OCI-LY7 (cell line): ENCODE data around the gene IGF1R. TPM values are rescaled to one million over a fixed set of nuclear protein-coding genes. Genes with fewer than 3 reads are reported as not detected.

Experiments
- BruUV-seq: library from RNA; stranded (reverse); fragments of 400-500 nt; replicated peaks from 2 replicates; lab custom pipeline; 2021; lab: Mats Ljungman, UMichigan
- CTCF ChIA-PET: fragments of 300-600 bp; sonication (Branson Sonifier 250); formaldehyde crosslinking; loops from one replicate; lab custom pipeline; 2022; ENCODE audit warnings: antibody characterized with exemption; ENCODE audit not compliant: unreplicated experiment; lab: Charles Lee
- POLR2A ChIA-PET: fragments of 300-600 bp; sonication (Branson Sonifier 250); formaldehyde crosslinking; loops from one replicate; lab custom pipeline; 2022; ENCODE audit warnings: antibody characterized with exemption; lab: Charles Lee
- DNase-seq: peaks from one replicate; pipeline ENCODE4 v3.0.0-alpha.2; 2015; ENCODE audit warnings: low spot score
- H2AFZ ChIP-seq: fragments of 200-600 bp; sonication (generic), shearing (Covaris generic); 2 replicates; pipeline ENCODE4 v1.6.1; 2014; ENCODE audit warnings: mild to moderate bottlenecking, antibody characterized with exemption, low read length, moderate library complexity
- H3K27ac ChIP-seq: fragments of 200-600 bp; sonication (generic); 2 replicates; pipeline ENCODE4 v1.5.1; 2014; ENCODE audit warnings: mixed run types, low read depth, mild to moderate bottlenecking, moderate library complexity, low read length, inconsistent platforms; ENCODE audit not compliant: poor library complexity, severe bottlenecking
- H3K36me3 ChIP-seq: fragments of 200-600 bp; sonication (generic); 2 replicates; pipeline ENCODE4 v1.6.1; 2014; ENCODE audit warnings: mild to moderate bottlenecking, antibody characterized with exemption, low read length, moderate library complexity, mixed read lengths; ENCODE audit not compliant: insufficient read depth
- H3K4me1 ChIP-seq: fragments of 200-600 bp; sonication (generic); 2 replicates; pipeline ENCODE4 v1.5.1; 2014; ENCODE audit warnings: mild to moderate bottlenecking, low read length; ENCODE audit not compliant: insufficient read depth, poor library complexity, severe bottlenecking
- H3K4me2 ChIP-seq: fragments of 200-600 bp; sonication (generic); 2 replicates; pipeline ENCODE4 v1.6.1; 2014; ENCODE audit warnings: mild to moderate bottlenecking, low read length
- H3K4me3 ChIP-seq: fragments of 200-600 bp; sonication (generic); 2 replicates; pipeline ENCODE4 v1.5.1; 2014; ENCODE audit warnings: mild to moderate bottlenecking, low read depth, low read length; ENCODE audit not compliant: poor library complexity, severe bottlenecking
- H3K79me2 ChIP-seq: fragments of 200-600 bp; sonication (generic); 2 replicates; pipeline ENCODE4 v1.6.1; 2016; ENCODE audit warnings: low read depth, mild to moderate bottlenecking, low read length, moderate library complexity, mixed read lengths; ENCODE audit not compliant: insufficient read depth
- H3K9me2 ChIP-seq: fragments of 200-600 bp; sonication (generic); 2 replicates; pipeline ENCODE4 v1.6.1; 2016; ENCODE audit warnings: mild to moderate bottlenecking, low read length, mixed read lengths; ENCODE audit not compliant: insufficient read depth
- H3K9me3 ChIP-seq: fragments of 200-600 bp; sonication (generic); 2 replicates; pipeline ENCODE4 v1.6.1; 2014; ENCODE audit warnings: mild to moderate bottlenecking, mixed run types, low read length, mixed read lengths
- H4K20me1 ChIP-seq: fragments of 200-600 bp; sonication (generic); 2 replicates; pipeline ENCODE4 v1.6.1; 2014; ENCODE audit warnings: mild to moderate bottlenecking, antibody characterized with exemption, low read length, moderate library complexity, mixed read lengths; ENCODE audit not compliant: insufficient read depth
- EZH2phosphoT487 ChIP-seq: fragments of 200-600 bp; sonication (generic); IDR thresholded peaks from 2 replicates; pipeline ENCODE4 v1.6.1; 2018; ENCODE audit warnings: low read depth, borderline replicate concordance, mild to moderate bottlenecking, mixed run types, antibody characterized with exemption, low read length, moderate library complexity, mixed read lengths
- intact Hi-C: fragments of 100-400 bp; cut with micrococcal nuclease; formaldehyde crosslinking; loops from one replicate; pipeline ENCODE4 v1.10.0; 2022; ENCODE audit not compliant: unreplicated experiment
- total RNA-seq, 2 experiments: library from RNA; depleted of rRNA in 1 of 2; stranded (reverse); fragments of >200 nt in 1 of 2; shearing (Covaris generic) in 1 of 2; gene quantifications; 2 replicates each; pipeline ENCODE4 v1.2.3, GENCODE V29; 2014 to 2022
- TF ChIP-seq, protein P1 (sequence below): fragments of 200-600 bp; sonication (generic); conservative IDR thresholded peaks from 2 replicates; pipeline ENCODE4 v1.5.1; 2014; ENCODE audit warnings: mild to moderate bottlenecking, antibody characterized with exemption, low read length, moderate library complexity, mixed read lengths

Gene IGF1R
- total RNA-seq, 2 experiments from 2014 or later, result 26.5 to 29.1 TPM

DNA sequence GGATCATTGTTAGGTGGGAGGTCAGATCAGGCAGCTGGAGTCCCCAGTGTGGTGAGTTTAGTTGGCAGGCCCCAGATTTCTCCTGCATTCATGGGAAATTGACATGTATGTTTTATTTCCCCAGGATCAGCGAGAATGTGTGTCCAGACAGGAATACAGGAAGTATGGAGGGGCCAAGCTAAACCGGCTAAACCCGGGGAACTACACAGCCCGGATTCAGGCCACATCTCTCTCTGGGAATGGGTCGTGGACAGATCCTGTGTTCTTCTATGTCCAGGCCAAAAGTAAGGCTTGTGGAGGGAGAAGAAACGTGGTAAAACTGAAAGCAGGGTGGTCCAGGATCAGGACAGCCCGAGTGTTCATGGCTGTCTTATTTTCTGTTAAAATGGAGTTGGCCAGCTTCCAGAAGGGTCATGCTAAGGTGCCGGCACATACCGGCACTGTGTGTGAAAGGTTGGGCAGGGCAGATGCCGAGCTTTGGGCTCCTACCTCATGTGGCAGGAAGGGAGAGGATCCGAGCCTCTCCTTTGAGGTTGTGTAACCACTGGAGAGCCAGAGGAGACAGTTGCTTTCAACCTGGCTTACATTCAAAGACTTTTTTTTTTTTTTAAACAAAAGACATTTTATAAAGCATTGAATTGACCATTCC, 276.2 kb downstream of the IGF1R start:
- no TSS peak for BruUV-seq
- no peak for TF ChIP-seq EZH2phosphoT487
- TF ChIP-seq, protein P1, sequence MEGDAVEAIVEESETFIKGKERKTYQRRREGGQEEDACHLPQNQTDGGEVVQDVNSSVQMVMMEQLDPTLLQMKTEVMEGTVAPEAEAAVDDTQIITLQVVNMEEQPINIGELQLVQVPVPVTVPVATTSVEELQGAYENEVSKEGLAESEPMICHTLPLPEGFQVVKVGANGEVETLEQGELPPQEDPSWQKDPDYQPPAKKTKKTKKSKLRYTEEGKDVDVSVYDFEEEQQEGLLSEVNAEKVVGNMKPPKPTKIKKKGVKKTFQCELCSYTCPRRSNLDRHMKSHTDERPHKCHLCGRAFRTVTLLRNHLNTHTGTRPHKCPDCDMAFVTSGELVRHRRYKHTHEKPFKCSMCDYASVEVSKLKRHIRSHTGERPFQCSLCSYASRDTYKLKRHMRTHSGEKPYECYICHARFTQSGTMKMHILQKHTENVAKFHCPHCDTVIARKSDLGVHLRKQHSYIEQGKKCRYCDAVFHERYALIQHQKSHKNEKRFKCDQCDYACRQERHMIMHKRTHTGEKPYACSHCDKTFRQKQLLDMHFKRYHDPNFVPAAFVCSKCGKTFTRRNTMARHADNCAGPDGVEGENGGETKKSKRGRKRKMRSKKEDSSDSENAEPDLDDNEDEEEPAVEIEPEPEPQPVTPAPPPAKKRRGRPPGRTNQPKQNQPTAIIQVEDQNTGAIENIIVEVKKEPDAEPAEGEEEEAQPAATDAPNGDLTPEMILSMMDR, result no peak
- intact Hi-C loops, result no loop called here
- Histone ChIP-seq H3K79me2 (no peaks in the 10 kb centered on the region), H4K20me1 (no peaks in the 10 kb centered on the region), H3K9me3 (no peaks in the 10 kb centered on the region), H3K36me3 (no peaks in the 10 kb centered on the region; the same call in 1 of the 2 replicates), H2AFZ (no peak overlapping the region), H3K9me2 (no peaks in the 10 kb centered on the region), H3K4me1 (no peaks in the 10 kb centered on the region), H3K4me3 (no peak overlapping the region), H3K27ac (no peak overlapping the region), H3K4me2 (no peak overlapping the region)
- POLR2A ChIA-PET, result interaction anchor here (0.7 kb wide), 1 partner anchor 805 kb away, joined by 3 read pairs; no protein-coding TSS in a partner anchor
- CTCF ChIA-PET, result interaction anchor here (0.5 kb wide), 1 partner anchor 9 kb away, joined by 3 read pairs; no protein-coding TSS in a partner anchor
- no peak for DNase-seq

DNA sequence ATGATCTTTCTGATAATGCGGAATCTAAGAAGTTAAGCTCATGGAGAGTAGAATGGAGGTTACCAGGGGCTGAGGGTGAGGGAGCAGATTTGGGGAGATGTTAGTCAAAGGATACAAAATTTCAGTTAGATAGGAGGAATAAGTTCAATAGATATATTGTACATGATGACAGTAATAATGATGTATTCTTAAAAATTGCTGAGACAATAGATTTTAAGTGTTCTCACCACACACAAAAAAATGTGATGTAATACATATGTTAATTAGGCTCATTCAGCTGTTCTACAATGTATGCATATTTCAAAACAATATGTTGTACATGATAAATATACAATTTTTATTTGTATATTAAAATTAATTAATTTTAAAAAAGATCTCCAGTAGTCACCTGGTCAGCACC, 277.9 kb downstream of the IGF1R start:
- Histone ChIP-seq H3K4me3 (no peak overlapping the region), H3K4me2 (no peak overlapping the region), H3K9me3 (no peaks in the 10 kb centered on the region), H3K79me2 (no peaks in the 10 kb centered on the region), H3K9me2 (no peaks in the 10 kb centered on the region), H4K20me1 (no peaks in the 10 kb centered on the region), H3K4me1 (no peaks in the 10 kb centered on the region), H3K27ac (no peak overlapping the region), H2AFZ (no peak overlapping the region), H3K36me3 (no peaks in the 10 kb centered on the region; the same call in 1 of the 2 replicates)
- intact Hi-C loops, result no loop called here
- POLR2A ChIA-PET, result no interaction called here
- CTCF ChIA-PET, result no interaction called here
- no TSS peak for BruUV-seq
- DNase-seq, result no peak
- TF ChIP-seq, protein P1, result no peak
- no peak for TF ChIP-seq EZH2phosphoT487

DNA sequence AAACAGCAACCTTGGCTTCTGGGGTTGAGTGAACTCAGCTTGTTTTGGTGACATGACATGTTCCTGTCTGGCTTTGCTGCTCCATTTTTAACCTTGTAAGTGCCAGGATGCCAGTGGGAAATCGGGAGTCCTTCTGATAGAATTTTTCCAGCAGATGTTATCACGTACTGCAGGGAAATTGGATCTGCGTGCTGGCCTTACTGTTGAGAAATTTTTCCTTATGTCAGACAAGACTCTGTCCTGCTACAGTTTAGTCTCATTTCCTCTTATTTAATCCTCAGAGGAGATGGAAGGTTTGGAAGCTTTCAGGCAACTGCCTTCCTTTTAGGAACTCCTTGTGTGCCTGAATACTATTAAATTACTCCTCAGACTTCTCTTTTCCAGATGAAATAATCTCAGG, 278.7 kb downstream of the IGF1R start:
- ChIA-PET CTCF (no interaction called here), POLR2A (no interaction called here)
- no peak for DNase-seq
- no peaks in the 10 kb centered on the region for H3K9me3 ChIP-seq
- intact Hi-C loops, result no loop called here
- H3K4me3 ChIP-seq, result no peak overlapping the region
- H3K79me2 ChIP-seq, result no peaks in the 10 kb centered on the region
- TF ChIP-seq, protein P1, result no peak
- no peak for TF ChIP-seq EZH2phosphoT487
- H3K9me2 ChIP-seq, result no peaks in the 10 kb centered on the region
- no peaks in the 10 kb centered on the region for H4K20me1 ChIP-seq
- no peaks in the 10 kb centered on the region for H3K4me1 ChIP-seq
- no peak overlapping the region for H2AFZ ChIP-seq
- no peaks in the 10 kb centered on the region; the same call in 1 of the 2 replicates for H3K36me3 ChIP-seq
- H3K4me2 ChIP-seq, result no peak overlapping the region
- no TSS peak for BruUV-seq
- H3K27ac ChIP-seq, result no peak overlapping the region
